GM12878 (cell line): ENCODE measurements around the gene ARHGAP9.
A peak's percentile ranks its signal among the peaks of the same experiment; 100 is the strongest.

Experiments used
- ELK1 ChIP-seq: IDR thresholded peaks from 2 replicates; pipeline ENCODE4 v1.6.1; 2012; ENCODE audit warnings: low read depth, low read length, improper control_type of control experiment
- EP300 ChIP-seq, 2 experiments: fragments of 150-350 bp in 1 of 2; IDR thresholded peaks; 2 replicates each; pipeline ENCODE4 v1.6.1; 2011 to 2012; ENCODE audit warnings: low read depth in 2 of 2, low read length in 2 of 2, borderline replicate concordance in 1 of 2, improper control_type of control experiment in 1 of 2, inconsistent platforms in 1 of 2; ENCODE audit not compliant: control insufficient read depth in 1 of 2
- HCFC1 ChIP-seq: fragments of 150-350 bp; IDR thresholded peaks from 2 replicates; pipeline ENCODE4 v1.6.1; 2014; ENCODE audit warnings: low read length
- POLR2A ChIP-seq: IDR thresholded peaks from 2 replicates; pipeline ENCODE4 v1.6.1; 2011; ENCODE audit warnings: low read depth, mild to moderate bottlenecking, low read length
- POLR2AphosphoS5 ChIP-seq: IDR thresholded peaks from 2 replicates; pipeline ENCODE4 v1.6.1; 2011; ENCODE audit warnings: mild to moderate bottlenecking, low read length, inconsistent platforms
- SIN3A ChIP-seq: IDR thresholded peaks from 2 replicates; pipeline ENCODE4 v1.6.1; 2012; ENCODE audit warnings: low read depth, low read length, improper control_type of control experiment
- SP1 ChIP-seq: IDR thresholded peaks from one replicate; pipeline ENCODE4 v1.6.1; 2011; ENCODE audit warnings: low read depth, low read length
- SRF ChIP-seq, 2 experiments: IDR thresholded peaks; 2 replicates each; pipeline ENCODE4 v1.6.1; 2011; ENCODE audit warnings: low read depth in 2 of 2, low read length in 2 of 2, mild to moderate bottlenecking in 1 of 2, moderate library complexity in 1 of 2
- TAF1 ChIP-seq: IDR thresholded peaks from 2 replicates; pipeline ENCODE4 v1.6.1; 2011; ENCODE audit warnings: mild to moderate bottlenecking, low read depth, low read length, borderline replicate concordance
- ZNF274 ChIP-seq: IDR thresholded peaks from one replicate; pipeline ENCODE4 v1.8.0; 2011; ENCODE audit not compliant: insufficient read length, insufficient read depth
- TF ChIP-seq, protein P1 (sequence below), 3 experiments: IDR thresholded peaks in 2 of 3; conservative IDR thresholded peaks in 1 of 3; 2 replicates each; pipeline ENCODE4 v1.5.1; 2011; ENCODE audit warnings: low read depth in 3 of 3, low read length in 3 of 3, mild to moderate bottlenecking in 3 of 3, control low read depth in 2 of 3, moderate library complexity in 2 of 3, inconsistent platforms in 1 of 3, mixed read lengths in 1 of 3; ENCODE audit not compliant: control insufficient read depth in 2 of 3, insufficient read depth in 1 of 3; ENCODE audit errors: extremely low read depth in 1 of 3
- TF ChIP-seq, protein P2 (sequence below): fragments of 450-650 bp; IDR thresholded peaks from 2 replicates; pipeline ENCODE4 v1.6.1; 2017; ENCODE audit warnings: mild to moderate bottlenecking

DNA sequence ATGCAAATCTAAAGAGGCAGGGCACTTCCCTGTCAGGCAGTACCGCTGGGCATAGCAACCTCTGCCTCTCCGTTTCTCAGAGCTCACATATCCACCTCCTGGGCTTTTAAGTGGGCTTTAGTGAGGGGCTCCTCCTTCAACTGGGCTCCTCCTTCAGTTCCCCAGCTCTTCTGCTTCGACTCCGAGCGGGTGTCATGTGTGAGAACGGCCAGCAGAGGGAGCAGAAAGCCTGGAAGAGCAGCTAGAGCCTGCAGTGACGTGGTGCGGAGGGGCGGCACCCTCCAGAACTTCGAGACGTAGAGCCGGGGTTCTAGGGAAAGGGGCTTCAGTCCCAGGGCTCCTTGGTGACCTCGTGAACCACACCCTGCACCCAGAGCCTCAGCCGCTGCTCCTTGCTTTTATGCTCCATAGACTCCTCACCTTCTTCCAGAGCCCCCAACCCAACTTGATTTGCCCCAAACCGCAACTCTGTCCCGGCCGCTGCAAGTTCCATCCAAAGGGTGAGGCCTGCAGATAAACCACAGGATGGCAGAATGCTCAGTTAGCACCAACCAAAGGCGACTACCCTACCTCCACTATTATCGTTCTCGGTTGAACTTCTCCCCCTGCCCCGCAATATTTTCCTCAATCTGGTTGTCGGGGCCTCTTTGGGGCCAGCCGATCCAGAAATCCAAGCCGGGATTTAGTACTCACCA is 20.5 kb downstream of the ARHGAP9 start:
- TF ChIP-seq SP1, result peak; percentile 88
- TF ChIP-seq, protein P1, sequence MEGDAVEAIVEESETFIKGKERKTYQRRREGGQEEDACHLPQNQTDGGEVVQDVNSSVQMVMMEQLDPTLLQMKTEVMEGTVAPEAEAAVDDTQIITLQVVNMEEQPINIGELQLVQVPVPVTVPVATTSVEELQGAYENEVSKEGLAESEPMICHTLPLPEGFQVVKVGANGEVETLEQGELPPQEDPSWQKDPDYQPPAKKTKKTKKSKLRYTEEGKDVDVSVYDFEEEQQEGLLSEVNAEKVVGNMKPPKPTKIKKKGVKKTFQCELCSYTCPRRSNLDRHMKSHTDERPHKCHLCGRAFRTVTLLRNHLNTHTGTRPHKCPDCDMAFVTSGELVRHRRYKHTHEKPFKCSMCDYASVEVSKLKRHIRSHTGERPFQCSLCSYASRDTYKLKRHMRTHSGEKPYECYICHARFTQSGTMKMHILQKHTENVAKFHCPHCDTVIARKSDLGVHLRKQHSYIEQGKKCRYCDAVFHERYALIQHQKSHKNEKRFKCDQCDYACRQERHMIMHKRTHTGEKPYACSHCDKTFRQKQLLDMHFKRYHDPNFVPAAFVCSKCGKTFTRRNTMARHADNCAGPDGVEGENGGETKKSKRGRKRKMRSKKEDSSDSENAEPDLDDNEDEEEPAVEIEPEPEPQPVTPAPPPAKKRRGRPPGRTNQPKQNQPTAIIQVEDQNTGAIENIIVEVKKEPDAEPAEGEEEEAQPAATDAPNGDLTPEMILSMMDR (IDR thresholded peaks at IDR 0.05 in 2 of 3, conservative IDR thresholded peaks at IDR 0.05 in 1 of 3; ENCODE audit: control insufficient read depth in 2 of 3, extremely low read depth in 1 of 3, insufficient read depth in 1 of 3, low read depth in 3 of 3, low read length in 3 of 3), result peak; percentile 94 to 98 (median 95)
- TF ChIP-seq SIN3A, result no peak
- TF ChIP-seq SRF (IDR thresholded peaks at IDR 0.05; ENCODE audit: low read depth in 2 of 2, low read length in 2 of 2), result 0 out of 4 replicates have a peak, but pooled peaks of 1 of the 2 experiments have one; percentile 23
- peak; percentile 70 for TF ChIP-seq POLR2A
- no peak for TF ChIP-seq ZNF274
- no peak; the same call in 1 of the 2 replicates for TF ChIP-seq POLR2AphosphoS5
- TF ChIP-seq, protein P2, sequence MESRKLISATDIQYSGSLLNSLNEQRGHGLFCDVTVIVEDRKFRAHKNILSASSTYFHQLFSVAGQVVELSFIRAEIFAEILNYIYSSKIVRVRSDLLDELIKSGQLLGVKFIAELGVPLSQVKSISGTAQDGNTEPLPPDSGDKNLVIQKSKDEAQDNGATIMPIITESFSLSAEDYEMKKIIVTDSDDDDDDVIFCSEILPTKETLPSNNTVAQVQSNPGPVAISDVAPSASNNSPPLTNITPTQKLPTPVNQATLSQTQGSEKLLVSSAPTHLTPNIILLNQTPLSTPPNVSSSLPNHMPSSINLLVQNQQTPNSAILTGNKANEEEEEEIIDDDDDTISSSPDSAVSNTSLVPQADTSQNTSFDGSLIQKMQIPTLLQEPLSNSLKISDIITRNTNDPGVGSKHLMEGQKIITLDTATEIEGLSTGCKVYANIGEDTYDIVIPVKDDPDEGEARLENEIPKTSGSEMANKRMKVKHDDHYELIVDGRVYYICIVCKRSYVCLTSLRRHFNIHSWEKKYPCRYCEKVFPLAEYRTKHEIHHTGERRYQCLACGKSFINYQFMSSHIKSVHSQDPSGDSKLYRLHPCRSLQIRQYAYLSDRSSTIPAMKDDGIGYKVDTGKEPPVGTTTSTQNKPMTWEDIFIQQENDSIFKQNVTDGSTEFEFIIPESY, result no peak
- no peak for TF ChIP-seq TAF1
- no peak for TF ChIP-seq EP300 (IDR thresholded peaks at IDR 0.05; ENCODE audit: borderline replicate concordance in 1 of 2, control insufficient read depth in 1 of 2, low read depth in 2 of 2, low read length in 2 of 2)
- TF ChIP-seq HCFC1, result no peak
- TF ChIP-seq ELK1, result peak; percentile 31; the same call in 1 of the 2 replicates
